ENCODE measurements around the gene DTNBP1. TPM values are rescaled to one million over a fixed set of nuclear protein-coding genes. Genes with fewer than 3 reads are reported as not detected.

DTNBP1 gene
- total RNA-seq, 1 donor from 2014 or later, result 20.6 TPM

- Mint-ChIP-seq H3K27ac (no peak overlapping the region), H3K4me3 (ENCODE audit: low read depth) (no peak overlapping the region), H3K9me3 (no peaks in the 10 kb centered on the region), H3K4me1 (ENCODE audit: low read depth) (peaks cover 19% of the 10 kb centered on the region), H3K36me3 (ENCODE audit: low read depth) (peaks cover 8% of the 10 kb centered on the region), H3K27me3 (ENCODE audit: low read depth) (no peaks in the 10 kb centered on the region)
- intact Hi-C loops (cut with micrococcal nuclease), result no loop called here
- no peak for DNase-seq (ENCODE audit: low spot score)
Measured at GRCh38 chr6:15592610-15593009, 70.2 kb downstream of the DTNBP1 start.

DNA sequence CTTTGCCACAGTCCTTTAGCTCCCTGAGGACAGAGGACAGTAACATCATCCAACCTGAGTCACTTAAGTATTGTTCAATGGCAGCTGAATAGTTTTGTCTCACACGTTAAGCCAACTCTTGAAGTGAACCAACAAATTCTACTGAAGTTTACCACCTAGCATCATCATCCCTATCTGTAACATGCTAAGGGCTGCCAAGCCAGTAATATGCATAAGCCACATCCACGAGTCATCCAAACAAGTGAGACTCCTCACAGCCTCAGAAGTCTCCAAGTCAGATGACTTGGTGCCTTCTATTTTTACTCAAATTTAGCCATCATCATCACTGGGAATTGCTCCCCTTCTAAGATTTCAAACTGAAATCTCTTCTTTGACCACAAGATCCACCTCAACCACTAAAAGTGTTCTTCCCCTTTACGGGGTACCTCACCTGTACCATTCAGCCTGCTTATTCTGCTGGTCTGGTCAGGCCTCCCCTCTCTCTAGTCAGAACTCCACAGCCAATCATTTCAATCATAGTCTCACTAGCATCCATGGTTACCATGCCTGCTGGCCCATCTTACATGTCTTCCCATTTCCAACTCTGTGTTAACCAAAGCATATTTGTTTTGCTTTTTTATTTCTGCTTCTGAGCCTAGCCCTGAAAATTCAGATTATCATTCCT is 73.7 kb downstream of the DTNBP1 start:
- intact Hi-C loops (cut with micrococcal nuclease), result loop anchor here (5.0 kb wide), 1 partner anchor 33 kb away; no protein-coding TSS in a partner anchor

GRCh38 chr6:15586503-15586902 is 76.3 kb downstream of the DTNBP1 start:
- no peak for DNase-seq (ENCODE audit: low spot score)
- no peaks in the 10 kb centered on the region for H3K9me3 Mint-ChIP-seq
- no peak overlapping the region for H3K27ac Mint-ChIP-seq
- peaks cover 19% of the 10 kb centered on the region for H3K4me1 Mint-ChIP-seq (ENCODE audit: low read depth)
- intact Hi-C loops (cut with micrococcal nuclease), result loop anchor here (5.0 kb wide), 1 partner anchor 36 kb away; no protein-coding TSS in a partner anchor
- no peaks in the 10 kb centered on the region for H3K36me3 Mint-ChIP-seq (ENCODE audit: low read depth)
- no peaks in the 10 kb centered on the region for H3K27me3 Mint-ChIP-seq (ENCODE audit: low read depth)
- H3K4me3 Mint-ChIP-seq (ENCODE audit: low read depth), result no peak overlapping the region

More for the DNA sequence above, 73.7 kb downstream of the DTNBP1 start:
- no peak for DNase-seq (ENCODE audit: low spot score)
- Mint-ChIP-seq H3K9me3 (no peaks in the 10 kb centered on the region), H3K4me3 (ENCODE audit: low read depth) (no peak overlapping the region), H3K4me1 (ENCODE audit: low read depth) (peaks cover 22% of the 10 kb centered on the region), H3K27me3 (ENCODE audit: low read depth) (no peaks in the 10 kb centered on the region), H3K36me3 (ENCODE audit: low read depth) (no peaks in the 10 kb centered on the region), H3K27ac (peak overlapping the region; percentile 38)

DNA sequence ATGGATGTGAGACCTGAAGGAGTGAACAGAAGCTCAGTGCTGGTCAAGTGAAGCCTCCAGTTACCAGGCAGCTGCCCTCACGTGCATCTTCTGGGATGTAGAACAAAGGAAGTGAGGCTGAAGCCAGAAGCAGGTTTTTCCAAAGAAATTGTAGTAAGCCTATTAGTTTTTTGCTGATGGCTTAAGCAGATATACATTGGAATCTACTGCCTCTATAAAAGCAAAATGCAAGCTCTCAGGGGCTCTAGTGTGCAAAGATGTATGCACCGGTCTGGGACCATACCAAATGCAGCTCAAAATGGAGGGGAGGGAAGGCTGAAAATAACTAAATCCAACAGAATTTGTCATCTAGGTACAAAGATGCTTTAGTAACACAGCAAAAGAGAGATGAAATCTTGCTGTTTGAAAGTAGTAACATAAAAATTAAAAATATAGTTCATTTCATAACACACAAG is 77.0 kb downstream of the DTNBP1 start:
- H3K4me3 Mint-ChIP-seq (ENCODE audit: low read depth), result no peak overlapping the region
- intact Hi-C loops (cut with micrococcal nuclease), result loop anchor here (5.0 kb wide), 1 partner anchor 37 kb away; no protein-coding TSS in a partner anchor
- peaks cover 19% of the 10 kb centered on the region for H3K4me1 Mint-ChIP-seq (ENCODE audit: low read depth)
- DNase-seq (ENCODE audit: low spot score), result no peak
- H3K36me3 Mint-ChIP-seq (ENCODE audit: low read depth), result no peaks in the 10 kb centered on the region
- no peak overlapping the region for H3K27ac Mint-ChIP-seq
- H3K9me3 Mint-ChIP-seq, result no peaks in the 10 kb centered on the region
- H3K27me3 Mint-ChIP-seq (ENCODE audit: low read depth), result no peaks in the 10 kb centered on the region

GRCh38 chr6:15582499-15582898 is 80.3 kb downstream of the DTNBP1 start:
- intact Hi-C loops (cut with micrococcal nuclease), result no loop called here
- DNase-seq (ENCODE audit: low spot score), result no peak
- Mint-ChIP-seq H3K9me3 (no peaks in the 10 kb centered on the region), H3K36me3 (ENCODE audit: low read depth) (no peaks in the 10 kb centered on the region), H3K27me3 (ENCODE audit: low read depth) (no peaks in the 10 kb centered on the region), H3K4me3 (ENCODE audit: low read depth) (no peak overlapping the region), H3K27ac (no peak overlapping the region), H3K4me1 (ENCODE audit: low read depth) (peaks cover 7% of the 10 kb centered on the region)

- intact Hi-C loops (cut with micrococcal nuclease), result no loop called here
Measured at GRCh38 chr6:15581751-15582150, 81.1 kb downstream of the DTNBP1 start.

DNA sequence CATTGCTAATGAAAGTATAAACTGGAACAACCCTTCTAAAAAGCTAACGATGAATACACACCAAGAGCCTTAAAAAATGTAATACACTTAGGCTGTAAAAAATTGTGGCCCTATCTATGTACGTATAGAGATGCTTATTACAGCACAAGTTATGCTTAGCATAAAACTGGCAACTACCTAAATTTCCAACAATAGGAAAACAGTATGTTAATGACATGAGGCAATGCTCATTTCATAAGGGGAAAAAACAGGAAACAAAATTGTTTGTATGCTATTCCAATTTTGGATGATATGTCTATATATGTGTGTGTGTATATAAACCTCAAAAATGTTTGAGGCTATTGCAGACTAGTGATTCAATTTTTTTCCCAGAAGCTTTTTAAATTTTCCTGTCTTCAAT is 82.5 kb downstream of the DTNBP1 start:
- Mint-ChIP-seq H3K4me3 (ENCODE audit: low read depth) (no peak overlapping the region), H3K36me3 (ENCODE audit: low read depth) (no peaks in the 10 kb centered on the region), H3K9me3 (no peaks in the 10 kb centered on the region), H3K27ac (no peak overlapping the region), H3K4me1 (ENCODE audit: low read depth) (peaks cover 4% of the 10 kb centered on the region), H3K27me3 (ENCODE audit: low read depth) (no peaks in the 10 kb centered on the region)
- intact Hi-C loops (cut with micrococcal nuclease), result no loop called here
- DNase-seq (ENCODE audit: low spot score), result no peak

More at GRCh38 chr6:15581751-15582150, 81.1 kb downstream of the DTNBP1 start:
- H3K27ac Mint-ChIP-seq, result no peak overlapping the region
- DNase-seq (ENCODE audit: low spot score), result no peak
- H3K4me3 Mint-ChIP-seq (ENCODE audit: low read depth), result no peak overlapping the region
- H3K4me1 Mint-ChIP-seq (ENCODE audit: low read depth), result peaks cover 5% of the 10 kb centered on the region
- no peaks in the 10 kb centered on the region for H3K9me3 Mint-ChIP-seq
- H3K36me3 Mint-ChIP-seq (ENCODE audit: low read depth), result no peaks in the 10 kb centered on the region
- no peaks in the 10 kb centered on the region for H3K27me3 Mint-ChIP-seq (ENCODE audit: low read depth)

DNA sequence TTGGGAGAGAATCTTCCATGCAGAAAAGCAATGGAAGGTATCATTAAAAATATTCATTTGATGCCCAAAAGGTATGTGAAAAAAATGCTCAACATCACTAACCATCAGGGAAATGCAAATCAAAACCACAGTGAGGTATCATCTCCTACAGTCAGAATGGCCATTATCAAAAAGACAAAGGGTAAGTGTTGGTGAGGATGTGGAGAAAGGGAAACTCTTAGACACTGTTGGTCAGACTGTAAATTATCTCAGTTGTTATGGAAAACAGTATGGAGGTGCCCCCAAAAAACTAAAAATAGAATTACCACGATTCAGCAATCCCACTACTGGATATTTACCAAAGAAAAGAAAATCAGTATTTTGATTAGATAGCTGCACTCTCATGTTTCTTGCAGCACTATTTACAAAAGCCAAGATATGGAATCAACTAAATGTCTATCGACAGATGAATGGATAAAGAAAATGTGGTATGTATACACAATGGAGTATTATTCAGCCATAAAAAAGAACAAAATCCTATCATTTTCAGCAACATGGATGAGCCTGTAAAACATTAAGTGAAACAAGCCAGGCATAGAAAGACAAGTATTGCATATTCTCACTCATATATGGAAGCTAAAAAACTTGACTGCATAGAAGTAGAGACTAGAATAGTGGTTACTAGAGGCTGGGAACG is 84.0 kb downstream of the DTNBP1 start:
- DNase-seq (ENCODE audit: low spot score), result no peak
- H3K27me3 Mint-ChIP-seq (ENCODE audit: low read depth), result no peaks in the 10 kb centered on the region
- H3K4me1 Mint-ChIP-seq (ENCODE audit: low read depth), result peaks cover 7% of the 10 kb centered on the region
- H3K4me3 Mint-ChIP-seq (ENCODE audit: low read depth), result no peak overlapping the region
- no peak overlapping the region for H3K27ac Mint-ChIP-seq
- no peaks in the 10 kb centered on the region for H3K9me3 Mint-ChIP-seq
- intact Hi-C loops (cut with micrococcal nuclease), result no loop called here
- no peaks in the 10 kb centered on the region for H3K36me3 Mint-ChIP-seq (ENCODE audit: low read depth)

DNA sequence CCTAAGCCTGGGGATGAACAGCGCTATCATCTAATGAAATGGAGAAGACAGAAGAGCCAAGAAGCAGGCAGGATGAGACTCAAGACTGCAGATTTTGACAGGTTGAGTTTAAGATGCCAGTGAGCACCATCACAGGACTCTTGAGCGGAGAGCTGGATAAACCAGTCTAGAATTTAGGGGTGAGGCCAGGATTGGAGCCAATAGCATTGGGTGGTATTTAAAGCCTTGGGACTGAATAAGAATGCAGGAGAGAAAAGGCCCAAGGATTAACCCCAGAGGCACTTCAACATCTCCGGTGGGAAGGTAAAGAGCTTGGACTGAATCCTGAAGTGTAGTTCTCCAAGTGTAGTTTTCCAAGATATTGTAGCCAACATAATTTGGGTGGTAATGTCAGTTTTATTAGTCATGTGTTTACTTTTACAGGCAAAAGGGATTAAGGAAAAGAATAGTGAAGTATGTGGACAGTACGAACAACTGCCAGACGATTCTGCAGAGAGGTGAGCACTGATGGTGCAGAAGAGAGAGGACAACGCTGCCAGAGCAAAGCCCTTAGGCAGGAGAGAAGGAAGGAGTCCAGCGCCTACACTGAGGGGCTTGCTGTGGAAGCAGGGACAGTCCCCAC is 85.2 kb downstream of the DTNBP1 start:
- Mint-ChIP-seq H3K4me3 (ENCODE audit: low read depth) (no peak overlapping the region), H3K4me1 (ENCODE audit: low read depth) (peaks cover 7% of the 10 kb centered on the region), H3K36me3 (ENCODE audit: low read depth) (no peaks in the 10 kb centered on the region), H3K27me3 (ENCODE audit: low read depth) (no peaks in the 10 kb centered on the region), H3K27ac (no peak overlapping the region), H3K9me3 (no peaks in the 10 kb centered on the region)
- DNase-seq (ENCODE audit: low spot score), result no peak
- intact Hi-C loops (cut with micrococcal nuclease), result no loop called here

GRCh38 chr6:15577106-15577505 is 85.7 kb downstream of the DTNBP1 start:
- Mint-ChIP-seq H3K27me3 (ENCODE audit: low read depth) (no peaks in the 10 kb centered on the region), H3K36me3 (ENCODE audit: low read depth) (no peaks in the 10 kb centered on the region), H3K9me3 (no peaks in the 10 kb centered on the region), H3K4me1 (ENCODE audit: low read depth) (peaks cover 7% of the 10 kb centered on the region), H3K4me3 (ENCODE audit: low read depth) (no peak overlapping the region), H3K27ac (no peak overlapping the region)
- intact Hi-C loops (cut with micrococcal nuclease), result no loop called here
- no peak for DNase-seq (ENCODE audit: low spot score)

DNA sequence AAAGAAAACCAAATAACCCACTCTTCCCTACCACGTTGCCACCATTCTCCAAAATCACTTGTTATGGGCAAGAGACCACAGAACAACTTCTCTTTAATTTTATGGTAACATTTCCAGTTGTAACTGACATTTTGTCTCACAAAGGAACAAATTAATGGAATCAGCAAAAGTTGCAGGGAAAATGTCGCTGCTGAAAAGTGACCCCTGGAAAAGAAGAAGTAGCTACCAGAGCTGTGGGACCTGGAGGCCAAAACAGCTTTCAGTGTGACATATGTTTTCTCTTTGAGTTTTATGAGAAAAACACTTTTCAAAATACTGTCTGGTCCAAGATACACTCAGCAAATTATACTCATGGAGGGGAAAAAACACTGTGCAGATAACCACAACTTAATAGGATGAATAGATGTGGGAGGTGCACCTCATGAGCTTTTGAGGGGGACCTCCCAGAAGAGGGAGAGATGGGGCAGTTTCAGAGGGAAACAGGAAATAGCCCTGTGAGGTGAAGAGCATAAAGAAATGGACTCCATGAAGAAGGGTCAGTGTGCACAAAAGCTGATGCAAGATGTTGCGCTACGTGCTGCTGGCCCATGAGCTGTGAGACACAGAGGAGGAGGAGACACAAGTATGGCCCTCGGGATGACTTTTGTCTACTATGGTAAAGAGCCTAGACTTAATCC is 87.3 kb downstream of the DTNBP1 start:
- DNase-seq (ENCODE audit: low spot score), result no peak
- no peak overlapping the region for H3K4me3 Mint-ChIP-seq (ENCODE audit: low read depth)
- H3K36me3 Mint-ChIP-seq (ENCODE audit: low read depth), result no peaks in the 10 kb centered on the region
- no peaks in the 10 kb centered on the region for H3K27me3 Mint-ChIP-seq (ENCODE audit: low read depth)
- intact Hi-C loops (cut with micrococcal nuclease), result no loop called here
- peaks cover 8% of the 10 kb centered on the region for H3K4me1 Mint-ChIP-seq (ENCODE audit: low read depth)
- H3K9me3 Mint-ChIP-seq, result peaks cover 7% of the 10 kb centered on the region
- no peak overlapping the region for H3K27ac Mint-ChIP-seq

- Mint-ChIP-seq H3K27me3 (ENCODE audit: low read depth) (no peaks in the 10 kb centered on the region), H3K9me3 (peaks cover 7% of the 10 kb centered on the region), H3K27ac (no peak overlapping the region), H3K36me3 (ENCODE audit: low read depth) (no peaks in the 10 kb centered on the region), H3K4me3 (ENCODE audit: low read depth) (no peak overlapping the region), H3K4me1 (ENCODE audit: low read depth) (peaks cover 9% of the 10 kb centered on the region)
- intact Hi-C loops (cut with micrococcal nuclease), result no loop called here
- DNase-seq (ENCODE audit: low spot score), result no peak
Measured at GRCh38 chr6:15574486-15574885, 88.3 kb downstream of the DTNBP1 start.
